Measurements from ENCODE around the gene EHMT1. TPM values are rescaled to one million over a fixed set of nuclear protein-coding genes. Genes with fewer than 3 reads are reported as not detected.

The EHMT1 gene
- total RNA-seq, 1 experiment from 2014 or later, result 112 TPM

- Mint-ChIP-seq H3K36me3 (ENCODE audit: insufficient read depth in 1 of 3, low read depth in 3 of 3) (peaks cover 38 to 65% (median 62%) of the 10 kb centered on the region in 3 experiments), H3K27ac (no peak overlapping the region), H3K27me3 (ENCODE audit: low read depth) (no peaks in the 10 kb centered on the region; the same call in 1 of the 2 replicates), H3K4me3 (no peak overlapping the region), H3K9me3 (no peaks in the 10 kb centered on the region), H3K4me1 (peaks cover 13 to 16% of the 10 kb centered on the region in 2 experiments)
- Histone ChIP-seq H3K79me1 (ENCODE audit: insufficient read depth, low read depth, low read length, poor library complexity, severe bottlenecking) (peaks cover 2% of the 10 kb centered on the region), H3K4me2 (ENCODE audit: insufficient read depth, insufficient read length, low read length) (no peak overlapping the region), H3T11ph (ENCODE audit: low read length) (no peak overlapping the region), H2BK12ac (ENCODE audit: insufficient read length, low read depth, low read length) (no peak overlapping the region), H2AFZ (ENCODE audit: low read length) (no peak overlapping the region), H3K18ac (ENCODE audit: insufficient read length, low read depth, low read length) (no peak overlapping the region), H2BK20ac (ENCODE audit: low read depth, low read length, poor library complexity, severe bottlenecking) (no peak overlapping the region), H3K9ac (ENCODE audit: extremely low read depth, insufficient read length, low read length) (no peak overlapping the region), H2BK15ac (ENCODE audit: low read depth, low read length) (no peak overlapping the region), H3K4ac (ENCODE audit: low read depth, low read length) (no peak overlapping the region), H3K14ac (ENCODE audit: insufficient read depth, low read length) (no peak overlapping the region), H2BK5ac (ENCODE audit: insufficient read length, low read length) (no peak overlapping the region), H4K8ac (replicated peaks; ENCODE audit: insufficient read length, low read depth, low read length) (no peak overlapping the region), H2AK5ac (ENCODE audit: insufficient read length, low read length) (no peak overlapping the region), H3K23ac (ENCODE audit: insufficient read length, low read depth, low read length) (no peak overlapping the region), H3K79me2 (ENCODE audit: insufficient read depth, low read length) (no peaks in the 10 kb centered on the region), H3K4me1 (ENCODE audit: insufficient read depth, low read length) (no peaks in the 10 kb centered on the region), H3K56ac (ENCODE audit: insufficient read length, low read depth, low read length) (no peak overlapping the region), H3K23me2 (ENCODE audit: insufficient read length, low read depth, low read length, poor library complexity, severe bottlenecking) (no peaks in the 10 kb centered on the region), H3K9me3 (ENCODE audit: control insufficient read depth, low read depth, low read length) (no peaks in the 10 kb centered on the region), H4K20me1 (ENCODE audit: control insufficient read depth, insufficient read depth, insufficient read length) (no peaks in the 10 kb centered on the region), H3K27ac (ENCODE audit: insufficient read length, low read depth, low read length) (no peak overlapping the region), H4K91ac (ENCODE audit: insufficient read length, low read depth, low read length) (no peak overlapping the region), H3K27me3 (ENCODE audit: insufficient read depth, low read length) (no peaks in the 10 kb centered on the region), H4K5ac (ENCODE audit: insufficient read length, low read depth, low read length) (no peak overlapping the region), H2BK120ac (ENCODE audit: low read depth, low read length, poor library complexity, severe bottlenecking) (no peak overlapping the region)
- TF ChIP-seq, protein P1, sequence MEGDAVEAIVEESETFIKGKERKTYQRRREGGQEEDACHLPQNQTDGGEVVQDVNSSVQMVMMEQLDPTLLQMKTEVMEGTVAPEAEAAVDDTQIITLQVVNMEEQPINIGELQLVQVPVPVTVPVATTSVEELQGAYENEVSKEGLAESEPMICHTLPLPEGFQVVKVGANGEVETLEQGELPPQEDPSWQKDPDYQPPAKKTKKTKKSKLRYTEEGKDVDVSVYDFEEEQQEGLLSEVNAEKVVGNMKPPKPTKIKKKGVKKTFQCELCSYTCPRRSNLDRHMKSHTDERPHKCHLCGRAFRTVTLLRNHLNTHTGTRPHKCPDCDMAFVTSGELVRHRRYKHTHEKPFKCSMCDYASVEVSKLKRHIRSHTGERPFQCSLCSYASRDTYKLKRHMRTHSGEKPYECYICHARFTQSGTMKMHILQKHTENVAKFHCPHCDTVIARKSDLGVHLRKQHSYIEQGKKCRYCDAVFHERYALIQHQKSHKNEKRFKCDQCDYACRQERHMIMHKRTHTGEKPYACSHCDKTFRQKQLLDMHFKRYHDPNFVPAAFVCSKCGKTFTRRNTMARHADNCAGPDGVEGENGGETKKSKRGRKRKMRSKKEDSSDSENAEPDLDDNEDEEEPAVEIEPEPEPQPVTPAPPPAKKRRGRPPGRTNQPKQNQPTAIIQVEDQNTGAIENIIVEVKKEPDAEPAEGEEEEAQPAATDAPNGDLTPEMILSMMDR (conservative IDR thresholded peaks at IDR 0.05), result no peak
- no CpG with 5 or more reads among the region's 15 CpGs for WGBS (ENCODE audit: extremely low coverage, insufficient read length, low lambda C conversion rate)
- no peak for DNase-seq
These were observed 129.5 kb downstream of the EHMT1 start for GRCh38 chr9:137748311-137748710.

Measured in H9 (cell line).